HepG2 (cell line): ENCODE results near the gene MRPL18. TPM values are rescaled to one million over a fixed set of nuclear protein-coding genes. Genes with fewer than 3 reads are reported as not detected.

Source experiments
- KIAA2018 ChIP-seq: sonication (generic); formaldehyde crosslinking; IDR thresholded peaks from 2 replicates; pipeline ENCODE4 v1.5.0; 2020; ENCODE audit warnings: mild to moderate bottlenecking, missing genetic modification reagents, borderline replicate concordance
- TBX2 ChIP-seq: sonication (generic); formaldehyde crosslinking; IDR thresholded peaks from 2 replicates; pipeline ENCODE4 v1.5.0; 2020; ENCODE audit warnings: missing genetic modification reagents, mild to moderate bottlenecking, borderline replicate concordance
- polyA plus RNA-seq, 8 experiments: library from polyadenylated mRNA; depleted of rRNA in 3 of 8; stranded (reverse) in 7 of 8; unstranded in 1 of 8; fragments of >200 nt; fragmentation: Illumina TruSeq in 4 of 8; extraction: Trizol in 4 of 8; gene quantifications; 2 replicates each; pipeline versions ENCODE4 v1.2.1 to v1.2.3, GENCODE V29; 2011 to 2016; ENCODE audit warnings: low read depth in 4 of 8, missing spikeins in 1 of 8, mixed read lengths in 1 of 8; ENCODE audit not compliant: insufficient read depth in 1 of 8
- total RNA-seq, 5 experiments: library from RNA; depleted of rRNA; stranded (reverse); fragments of >200 nt; fragmentation: Illumina TruSeq; extraction: Trizol; gene quantifications; 2 replicates each; pipeline ENCODE4 v1.2.3, GENCODE V29; 2016; ENCODE audit warnings: low read depth in 1 of 5

Gene MRPL18
- total and polyA plus RNA-seq, 2 of the 13 experiments (the other 11 are each of a cell fraction or from before 2014, with no cell fraction given): 85.6 to 176 TPM

- 0 out of 2 replicates have a peak, but pooled peaks have one; percentile 74 for TF ChIP-seq KIAA2018 (CRISPR knock-in tag)
- TF ChIP-seq TBX2 (CRISPR knock-in tag): peak; percentile 19; the same call in 1 of the 2 replicates
Measured at GRCh38 chr6:159760602-159761057, 29.6 kb upstream of the MRPL18 start (continued).
